Measurements from ENCODE around the gene PDE4D. TPM values are rescaled to one million over a fixed set of nuclear protein-coding genes. Genes with fewer than 3 reads are reported as not detected.

The PDE4D gene
- total and polyA plus RNA-seq, 10 of the 15 experiments (the other 5 are each of a cell fraction or from before 2014, with no cell fraction given), result 0.87 to 4.1 (median 2.2) TPM

DNA sequence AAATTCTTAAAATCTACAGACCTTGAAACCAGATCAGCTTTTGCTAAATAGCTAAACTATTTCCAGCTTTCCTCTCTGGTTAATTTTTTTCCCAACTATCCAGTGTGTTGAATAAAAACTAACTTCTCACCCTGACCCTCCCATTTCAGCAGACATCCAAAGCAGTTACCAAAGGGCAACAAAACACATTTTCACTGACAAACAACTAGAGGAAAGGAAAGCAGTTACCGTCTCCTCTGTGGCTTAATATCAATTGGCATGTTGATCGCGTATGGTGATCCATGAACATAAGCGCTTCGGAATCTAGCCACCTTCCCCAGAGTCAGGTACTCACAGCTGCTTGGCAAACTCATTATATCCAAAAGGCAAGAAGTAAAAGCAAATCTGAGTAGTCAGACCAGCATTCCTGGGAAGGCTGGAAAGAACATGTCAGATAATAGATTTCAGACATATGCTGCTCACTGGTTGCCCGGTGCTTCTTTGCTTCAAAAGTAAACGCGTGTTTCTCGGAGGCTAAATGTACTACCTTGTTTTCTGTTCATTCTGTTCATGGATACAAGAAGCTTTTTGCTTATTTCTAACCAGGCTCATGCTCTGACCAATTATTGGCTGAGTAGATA, 463.4 kb downstream of the PDE4D start:
- no peaks in the 10 kb centered on the region for H3K79me2 ChIP-seq (ENCODE audit: control insufficient read depth, insufficient read depth, low read length)
- H3K27me3 ChIP-seq (replicated peaks in 1 of 2; ENCODE audit: control insufficient read depth in 2 of 2, insufficient read depth in 2 of 2, low read length in 1 of 2), result no peaks in the 10 kb centered on the region
- in situ Hi-C loops (cut with MboI) (no loop called here), intact Hi-C loops (cut with micrococcal nuclease; ENCODE audit: unreplicated experiment) (no loop called here)
- ChIA-PET CTCF (no interaction called here), SMC1A (ENCODE audit: uncharacterized antibody, unreplicated experiment) (no interaction called here), POLR2A (no interaction called here), RAD21 (ENCODE audit: unreplicated experiment) (no interaction called here)
- BruUV-seq (replicated peaks), result no TSS peak
- H3K4me1 ChIP-seq (ENCODE audit: control insufficient read depth, insufficient read depth, low read length), result no peaks in the 10 kb centered on the region
- H3K36me3 ChIP-seq (ENCODE audit: control insufficient read depth in 2 of 2, insufficient read depth in 2 of 2, low read length in 1 of 2), result no peaks in the 10 kb centered on the region
- no peak overlapping the region for H3K27ac ChIP-seq (ENCODE audit: control insufficient read depth, insufficient read depth)
- ATAC-seq (no peak), DNase-seq (ENCODE audit: low read depth, low spot score) (no peak), FAIRE-seq (no peak)
- no peak overlapping the region for H3K4me3 ChIP-seq
- no peaks in the 10 kb centered on the region for H4K20me1 ChIP-seq (ENCODE audit: control insufficient read depth, insufficient read depth)
- no peak overlapping the region for H3K4me2 ChIP-seq (ENCODE audit: control insufficient read depth, insufficient read depth)
- no peak overlapping the region for H3K9ac ChIP-seq (ENCODE audit: control insufficient read depth, insufficient read depth, low read length)
- 96% methylated on average over 9 of the region's 9 CpGs for WGBS (ENCODE audit: insufficient coverage, insufficient replicate concordance, low lambda C conversion rate, missing lambda C conversion rate)
- TF ChIP-seq IRF4 (IDR thresholded peaks at IDR 0.05; ENCODE audit: low read depth, low read length), result no peak
- TF ChIP-seq TCF7 (IDR thresholded peaks at IDR 0.05; ENCODE audit: borderline replicate concordance), result no peak
- TF ChIP-seq, protein P1, sequence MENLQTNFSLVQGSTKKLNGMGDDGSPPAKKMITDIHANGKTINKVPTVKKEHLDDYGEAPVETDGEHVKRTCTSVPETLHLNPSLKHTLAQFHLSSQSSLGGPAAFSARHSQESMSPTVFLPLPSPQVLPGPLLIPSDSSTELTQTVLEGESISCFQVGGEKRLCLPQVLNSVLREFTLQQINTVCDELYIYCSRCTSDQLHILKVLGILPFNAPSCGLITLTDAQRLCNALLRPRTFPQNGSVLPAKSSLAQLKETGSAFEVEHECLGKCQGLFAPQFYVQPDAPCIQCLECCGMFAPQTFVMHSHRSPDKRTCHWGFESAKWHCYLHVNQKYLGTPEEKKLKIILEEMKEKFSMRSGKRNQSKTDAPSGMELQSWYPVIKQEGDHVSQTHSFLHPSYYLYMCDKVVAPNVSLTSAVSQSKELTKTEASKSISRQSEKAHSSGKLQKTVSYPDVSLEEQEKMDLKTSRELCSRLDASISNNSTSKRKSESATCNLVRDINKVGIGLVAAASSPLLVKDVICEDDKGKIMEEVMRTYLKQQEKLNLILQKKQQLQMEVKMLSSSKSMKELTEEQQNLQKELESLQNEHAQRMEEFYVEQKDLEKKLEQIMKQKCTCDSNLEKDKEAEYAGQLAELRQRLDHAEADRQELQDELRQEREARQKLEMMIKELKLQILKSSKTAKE (IDR thresholded peaks at IDR 0.05; ENCODE audit: low read depth, poor library complexity, severe bottlenecking), result no peak
- TF ChIP-seq PML (IDR thresholded peaks at IDR 0.05; ENCODE audit: low read length), result no peak
- TF ChIP-seq WRNIP1 (IDR thresholded peaks at IDR 0.05; ENCODE audit: borderline replicate concordance, low read depth, low read length), result no peak
- TF ChIP-seq RELA (IDR thresholded peaks at IDR 0.05; ENCODE audit: borderline replicate concordance, partially characterized antibody), result no peak
- TF ChIP-seq POLR2AphosphoS2 (IDR thresholded peaks at IDR 0.05; ENCODE audit: low read depth, low read length), result no peak
- no peak for TF ChIP-seq NBN (IDR thresholded peaks at IDR 0.05)
- no peak for TF ChIP-seq ETV6 (conservative IDR thresholded peaks at IDR 0.05 in 1 of 2, IDR thresholded peaks at IDR 0.05 in 1 of 2; ENCODE audit: borderline replicate concordance in 1 of 2, low read depth in 1 of 2)
- TF ChIP-seq LARP7 (IDR thresholded peaks at IDR 0.05), result no peak
- no peak for TF ChIP-seq CBX3 (IDR thresholded peaks at IDR 0.05; ENCODE audit: borderline replicate concordance, low read depth)
- TF ChIP-seq, protein P2, sequence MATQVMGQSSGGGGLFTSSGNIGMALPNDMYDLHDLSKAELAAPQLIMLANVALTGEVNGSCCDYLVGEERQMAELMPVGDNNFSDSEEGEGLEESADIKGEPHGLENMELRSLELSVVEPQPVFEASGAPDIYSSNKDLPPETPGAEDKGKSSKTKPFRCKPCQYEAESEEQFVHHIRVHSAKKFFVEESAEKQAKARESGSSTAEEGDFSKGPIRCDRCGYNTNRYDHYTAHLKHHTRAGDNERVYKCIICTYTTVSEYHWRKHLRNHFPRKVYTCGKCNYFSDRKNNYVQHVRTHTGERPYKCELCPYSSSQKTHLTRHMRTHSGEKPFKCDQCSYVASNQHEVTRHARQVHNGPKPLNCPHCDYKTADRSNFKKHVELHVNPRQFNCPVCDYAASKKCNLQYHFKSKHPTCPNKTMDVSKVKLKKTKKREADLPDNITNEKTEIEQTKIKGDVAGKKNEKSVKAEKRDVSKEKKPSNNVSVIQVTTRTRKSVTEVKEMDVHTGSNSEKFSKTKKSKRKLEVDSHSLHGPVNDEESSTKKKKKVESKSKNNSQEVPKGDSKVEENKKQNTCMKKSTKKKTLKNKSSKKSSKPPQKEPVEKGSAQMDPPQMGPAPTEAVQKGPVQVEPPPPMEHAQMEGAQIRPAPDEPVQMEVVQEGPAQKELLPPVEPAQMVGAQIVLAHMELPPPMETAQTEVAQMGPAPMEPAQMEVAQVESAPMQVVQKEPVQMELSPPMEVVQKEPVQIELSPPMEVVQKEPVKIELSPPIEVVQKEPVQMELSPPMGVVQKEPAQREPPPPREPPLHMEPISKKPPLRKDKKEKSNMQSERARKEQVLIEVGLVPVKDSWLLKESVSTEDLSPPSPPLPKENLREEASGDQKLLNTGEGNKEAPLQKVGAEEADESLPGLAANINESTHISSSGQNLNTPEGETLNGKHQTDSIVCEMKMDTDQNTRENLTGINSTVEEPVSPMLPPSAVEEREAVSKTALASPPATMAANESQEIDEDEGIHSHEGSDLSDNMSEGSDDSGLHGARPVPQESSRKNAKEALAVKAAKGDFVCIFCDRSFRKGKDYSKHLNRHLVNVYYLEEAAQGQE (IDR thresholded peaks at IDR 0.05; ENCODE audit: low read depth, low read length), result no peak
- no peak for TF ChIP-seq KDM1A (IDR thresholded peaks at IDR 0.05; ENCODE audit: borderline replicate concordance)
- TF ChIP-seq, protein P3, sequence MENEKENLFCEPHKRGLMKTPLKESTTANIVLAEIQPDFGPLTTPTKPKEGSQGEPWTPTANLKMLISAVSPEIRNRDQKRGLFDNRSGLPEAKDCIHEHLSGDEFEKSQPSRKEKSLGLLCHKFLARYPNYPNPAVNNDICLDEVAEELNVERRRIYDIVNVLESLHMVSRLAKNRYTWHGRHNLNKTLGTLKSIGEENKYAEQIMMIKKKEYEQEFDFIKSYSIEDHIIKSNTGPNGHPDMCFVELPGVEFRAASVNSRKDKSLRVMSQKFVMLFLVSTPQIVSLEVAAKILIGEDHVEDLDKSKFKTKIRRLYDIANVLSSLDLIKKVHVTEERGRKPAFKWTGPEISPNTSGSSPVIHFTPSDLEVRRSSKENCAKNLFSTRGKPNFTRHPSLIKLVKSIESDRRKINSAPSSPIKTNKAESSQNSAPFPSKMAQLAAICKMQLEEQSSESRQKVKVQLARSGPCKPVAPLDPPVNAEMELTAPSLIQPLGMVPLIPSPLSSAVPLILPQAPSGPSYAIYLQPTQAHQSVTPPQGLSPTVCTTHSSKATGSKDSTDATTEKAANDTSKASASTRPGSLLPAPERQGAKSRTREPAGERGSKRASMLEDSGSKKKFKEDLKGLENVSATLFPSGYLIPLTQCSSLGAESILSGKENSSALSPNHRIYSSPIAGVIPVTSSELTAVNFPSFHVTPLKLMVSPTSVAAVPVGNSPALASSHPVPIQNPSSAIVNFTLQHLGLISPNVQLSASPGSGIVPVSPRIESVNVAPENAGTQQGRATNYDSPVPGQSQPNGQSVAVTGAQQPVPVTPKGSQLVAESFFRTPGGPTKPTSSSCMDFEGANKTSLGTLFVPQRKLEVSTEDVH (IDR thresholded peaks at IDR 0.05; ENCODE audit: low read depth, partially characterized antibody), result no peak
- TF ChIP-seq ATF7 (IDR thresholded peaks at IDR 0.05; ENCODE audit: low read depth), result no peak
- H2AFZ ChIP-seq (ENCODE audit: control insufficient read depth, low read depth, low read length), result no peak overlapping the region
- no peaks in the 10 kb centered on the region for H3K9me3 ChIP-seq (replicated peaks; ENCODE audit: control insufficient read depth, insufficient read depth, low read length)

Measured in GM12878 (cell line).